PC-9 (cell line): Measurements from ENCODE around the gene PCDHGC5.

Experiments
- EZH2 ChIP-seq: fragments of 200-600 bp; sonication (generic); IDR thresholded peaks from 2 replicates; pipeline ENCODE4 v1.8.0; 2017; ENCODE audit warnings: antibody characterized with exemption, low read depth
- TF ChIP-seq, protein P1 (sequence below): fragments of 200-600 bp; sonication (generic); conservative IDR thresholded peaks from 2 replicates; pipeline ENCODE4 v1.6.1; 2017; ENCODE audit warnings: mixed run types, antibody characterized with exemption, mild to moderate bottlenecking, moderate library complexity

DNA sequence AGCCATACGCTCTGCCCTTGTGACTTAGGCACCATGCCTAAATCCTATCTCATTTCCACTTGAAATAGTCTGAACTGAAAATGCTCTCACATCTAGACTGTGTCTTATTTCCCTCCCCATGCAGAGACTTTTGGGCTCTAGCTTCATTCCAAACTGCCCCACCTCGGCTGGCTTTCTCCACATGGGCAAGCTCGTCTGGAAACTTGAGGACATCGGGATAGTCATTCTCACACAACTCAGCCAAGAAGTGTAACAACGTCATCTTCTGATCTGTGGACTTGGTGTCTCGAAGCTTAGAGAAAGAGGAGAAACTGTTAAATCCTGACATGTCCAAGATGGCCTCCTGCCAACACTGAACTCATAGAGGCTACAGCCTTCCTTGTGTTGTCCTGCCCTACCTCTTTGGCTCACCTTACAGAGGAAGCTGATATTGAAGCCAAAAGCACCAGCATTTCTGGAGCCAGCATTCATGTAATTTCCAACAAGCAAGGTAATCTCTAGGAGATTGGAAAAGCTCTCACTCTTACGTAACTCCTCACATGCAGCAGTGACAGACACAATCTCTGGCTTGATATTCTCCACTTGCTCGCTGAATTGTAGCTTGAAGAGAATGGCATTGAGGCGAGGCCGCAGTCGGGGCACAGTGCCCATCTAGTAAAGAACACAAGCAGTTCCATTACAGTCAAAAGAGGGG is 39.6 kb downstream of the PCDHGC5 start:
- TF ChIP-seq EZH2, result no peak
- TF ChIP-seq, protein P1, sequence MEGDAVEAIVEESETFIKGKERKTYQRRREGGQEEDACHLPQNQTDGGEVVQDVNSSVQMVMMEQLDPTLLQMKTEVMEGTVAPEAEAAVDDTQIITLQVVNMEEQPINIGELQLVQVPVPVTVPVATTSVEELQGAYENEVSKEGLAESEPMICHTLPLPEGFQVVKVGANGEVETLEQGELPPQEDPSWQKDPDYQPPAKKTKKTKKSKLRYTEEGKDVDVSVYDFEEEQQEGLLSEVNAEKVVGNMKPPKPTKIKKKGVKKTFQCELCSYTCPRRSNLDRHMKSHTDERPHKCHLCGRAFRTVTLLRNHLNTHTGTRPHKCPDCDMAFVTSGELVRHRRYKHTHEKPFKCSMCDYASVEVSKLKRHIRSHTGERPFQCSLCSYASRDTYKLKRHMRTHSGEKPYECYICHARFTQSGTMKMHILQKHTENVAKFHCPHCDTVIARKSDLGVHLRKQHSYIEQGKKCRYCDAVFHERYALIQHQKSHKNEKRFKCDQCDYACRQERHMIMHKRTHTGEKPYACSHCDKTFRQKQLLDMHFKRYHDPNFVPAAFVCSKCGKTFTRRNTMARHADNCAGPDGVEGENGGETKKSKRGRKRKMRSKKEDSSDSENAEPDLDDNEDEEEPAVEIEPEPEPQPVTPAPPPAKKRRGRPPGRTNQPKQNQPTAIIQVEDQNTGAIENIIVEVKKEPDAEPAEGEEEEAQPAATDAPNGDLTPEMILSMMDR, result no peak
